Measurements from ENCODE around the gene ARTN.

ARTN gene

GRCh38 chr1:43930168-43930948, 3.2 kb upstream of the ARTN start:
- no peak for DNase-seq

GRCh38 chr1:43930949-43931275, 2.7 kb upstream of the ARTN start:
- DNase-seq: no peak

GRCh38 chr1:43931711-43932660, 1.6 kb upstream of the ARTN start:
- no peak for DNase-seq

GRCh38 chr1:43932786-43933385, 715 bp upstream of the ARTN start:
- DNase-seq: no peak

GRCh38 chr1:43934101-43934985, 742 bp downstream of the ARTN start:
- no peak for DNase-seq

- no peak for DNase-seq
Measured at GRCh38 chr1:43934986-43935324, 1.4 kb downstream of the ARTN start.

GRCh38 chr1:43935711-43936427, 2.3 kb downstream of the ARTN start:
- no peak for DNase-seq

GRCh38 chr1:43936431-43937151, 3.0 kb downstream of the ARTN start:
- no peak for DNase-seq

- no peak for DNase-seq
Measured at GRCh38 chr1:43937179-43937865, 3.7 kb downstream of the ARTN start.

GRCh38 chr1:43938383-43938782, 4.8 kb downstream of the ARTN start:
- DNase-seq: no peak

GRCh38 chr1:43938892-43939587, 5.4 kb downstream of the ARTN start:
- DNase-seq: no peak

- no peak for DNase-seq
Measured at GRCh38 chr1:43942411-43942810, 8.8 kb downstream of the ARTN start.

- DNase-seq: no peak
Measured at GRCh38 chr1:43944860-43945259, 11.3 kb downstream of the ARTN start.

GRCh38 chr1:43945674-43946235, 12.2 kb downstream of the ARTN start:
- no peak for DNase-seq

- DNase-seq: peak; percentile 95
Measured at GRCh38 chr1:43946236-43947060, 12.8 kb downstream of the ARTN start, which contains the start of gene IPO13. IPO13 (plus strand) TSS chr1:43946950; CDS start chr1:43947601, 651 bp downstream.

GRCh38 chr1:43947061-43947873, 13.7 kb downstream of the ARTN start:
- DNase-seq: no peak

- DNase-seq: no peak
Measured at GRCh38 chr1:43947874-43948437, 14.4 kb downstream of the ARTN start.
